HL-60/S4 treated with retinoic acid at 250 ng/mL for 4 days and 3 days (cell line): ENCODE measurements around the gene FGFR4.

ENCODE experiments used
- in situ Hi-C: fragments of 300-500 bp; cut with MboI; formaldehyde crosslinking; loops from 2 replicates; pipeline ENCODE4 v1.7.0; 2022; ENCODE audit warnings: low sequenced_read_pairs

FGFR4 gene

DNA sequence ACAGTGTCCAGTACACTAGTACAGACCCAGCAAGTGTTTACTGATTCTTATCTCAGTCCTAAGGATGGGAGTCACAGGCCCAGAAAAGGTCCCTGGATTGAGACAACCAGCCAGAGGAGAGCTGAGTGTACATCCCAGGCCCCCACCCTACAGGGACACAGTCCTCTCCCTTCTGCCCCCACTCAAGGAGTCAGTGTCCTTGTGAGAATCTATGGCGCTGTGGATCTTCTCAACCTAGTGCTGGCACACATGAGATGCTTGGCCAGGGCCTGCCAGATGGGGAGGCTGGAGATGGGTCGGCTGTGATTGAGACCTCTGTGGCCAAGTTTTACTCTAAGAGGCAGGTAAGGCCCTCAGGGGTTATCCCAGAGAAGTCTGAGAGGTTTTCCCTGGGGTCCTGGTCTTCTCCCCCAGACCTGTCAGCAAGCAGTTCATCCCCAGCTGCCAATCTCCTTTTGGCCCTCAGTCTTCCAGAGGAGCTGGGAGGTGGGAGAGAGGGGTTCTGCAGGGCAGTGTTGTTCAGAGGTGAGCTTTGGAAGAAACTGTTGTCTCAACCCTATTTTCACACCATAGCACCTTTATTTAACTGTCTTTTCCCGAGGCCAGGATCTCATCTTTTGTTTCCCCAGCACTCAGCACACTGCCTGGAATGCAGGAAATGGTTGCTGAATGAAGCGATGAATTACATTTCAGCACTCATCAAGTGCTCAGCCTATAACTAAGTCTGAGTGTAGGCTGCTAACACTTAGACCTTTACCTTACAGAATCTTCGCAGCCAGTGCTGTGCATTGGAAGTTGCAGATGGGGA, 43.7 kb downstream of the FGFR4 start:
- in situ Hi-C loops = no loop called here

DNA sequence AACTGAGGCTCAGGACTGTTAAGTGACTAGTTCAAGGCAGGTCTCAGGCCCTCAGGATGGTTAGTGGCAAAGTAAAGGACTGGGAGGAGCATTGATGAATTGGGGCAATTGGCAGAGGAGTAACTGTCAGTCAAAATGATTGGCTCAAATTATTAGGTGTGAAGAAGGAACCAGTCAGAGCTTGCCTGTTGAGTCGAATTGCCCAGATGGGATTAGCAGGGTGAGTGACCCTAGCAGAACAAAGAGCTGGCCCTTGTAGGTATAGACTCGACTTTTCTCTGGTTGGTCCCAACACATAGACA, 44.3 kb downstream of the FGFR4 start:
- in situ Hi-C loops = no loop called here

DNA sequence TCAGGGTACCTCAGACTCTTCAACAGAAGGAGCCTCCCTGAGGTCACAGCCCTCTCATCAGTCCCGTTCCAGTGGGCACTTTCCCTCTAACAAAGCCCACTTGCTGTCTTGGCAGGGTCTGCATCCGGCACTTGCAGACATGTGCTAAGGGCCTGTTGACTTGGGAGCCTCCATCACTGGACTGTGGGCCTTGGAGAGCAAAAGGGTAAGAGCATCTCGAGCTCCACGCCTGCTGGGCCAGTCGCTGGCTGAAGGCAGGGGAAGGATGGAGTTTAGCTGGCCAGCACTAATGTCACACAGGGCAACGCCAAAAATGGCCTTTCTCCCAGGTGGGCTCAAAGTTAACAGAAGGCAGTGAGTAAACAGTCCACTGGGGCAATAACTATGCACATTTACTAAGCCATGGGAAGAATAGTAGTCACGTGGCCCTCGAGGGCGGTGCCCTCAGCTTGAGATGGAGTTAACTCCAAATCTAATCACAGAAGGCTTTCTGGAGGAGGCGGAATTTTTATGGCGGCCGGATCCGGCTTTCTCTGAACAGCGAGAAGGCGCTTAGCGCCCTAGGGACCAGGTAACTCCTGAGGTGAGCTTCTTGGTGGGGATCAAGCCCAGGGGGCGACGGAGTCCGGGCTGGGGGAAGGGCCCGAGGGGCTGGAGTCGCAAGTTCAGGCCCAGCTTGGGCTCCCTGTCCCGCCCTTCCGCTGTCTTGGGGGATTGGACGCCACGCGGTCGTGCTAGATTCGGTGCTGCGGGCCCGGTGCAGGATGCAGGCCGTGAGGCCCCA, 44.8 kb downstream of the FGFR4 start:
- in situ Hi-C loops = no loop called here

GRCh38 chr5:177132136-177133095, 45.7 kb downstream of the FGFR4 start:
- in situ Hi-C loops = no loop called here

GRCh38 chr5:177133096-177133852, 46.6 kb downstream of the FGFR4 start, which contains the start of gene NSD1:
TSS of gene NSD1 (plus strand) at chr5:177133773. CDS start at chr5:177135104, 1,331 bp downstream.
- in situ Hi-C loops = no loop called here

GRCh38 chr5:177133853-177134696, 47.4 kb downstream of the FGFR4 start:
- in situ Hi-C loops = no loop called here

- in situ Hi-C loops = no loop called here
Measured at GRCh38 chr5:177134697-177135225, 48.0 kb downstream of the FGFR4 start.

GRCh38 chr5:177140312-177140711, 53.6 kb downstream of the FGFR4 start:
- in situ Hi-C loops = no loop called here

DNA sequence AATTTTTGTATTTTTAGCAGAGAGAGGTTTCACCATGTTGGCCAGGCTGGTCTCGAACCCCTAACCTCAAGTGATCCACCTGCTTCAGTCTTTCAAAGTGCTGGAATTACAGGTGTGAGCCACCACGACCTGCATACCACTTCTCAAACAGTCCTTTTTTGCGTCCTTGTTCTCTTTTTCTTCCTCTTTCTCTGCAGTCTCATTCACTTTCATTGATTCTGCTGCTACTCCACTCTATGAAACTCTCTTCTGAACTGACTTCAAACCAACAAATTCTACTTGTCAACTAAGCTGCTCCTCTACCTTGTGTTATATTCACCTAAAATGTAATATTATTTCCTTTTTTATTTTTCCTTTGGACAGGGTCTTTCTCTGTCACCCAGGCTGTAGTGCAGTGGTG, 54.8 kb downstream of the FGFR4 start:
- in situ Hi-C loops = no loop called here

- in situ Hi-C loops = no loop called here
Measured at GRCh38 chr5:177142098-177142611, 55.4 kb downstream of the FGFR4 start.

GRCh38 chr5:177142778-177143177, 56.1 kb downstream of the FGFR4 start:
- in situ Hi-C loops = no loop called here

GRCh38 chr5:177146891-177147638, 60.4 kb downstream of the FGFR4 start:
- in situ Hi-C loops = no loop called here
